IMR-90 (cell line): ENCODE results near the gene SRBD1. TPM values are rescaled to one million over a fixed set of nuclear protein-coding genes. Genes with fewer than 3 reads are reported as not detected.

Experiments used
- BHLHE40 ChIP-seq: fragments of 150-350 bp; IDR thresholded peaks from 2 replicates; pipeline ENCODE4 v1.6.1; 2016; ENCODE audit warnings: mild to moderate bottlenecking, low read depth, low read length
- CEBPB ChIP-seq: IDR thresholded peaks from 2 replicates; pipeline ENCODE4 v1.6.1; 2012; ENCODE audit warnings: low read depth, low read length, improper control_type of control experiment
- MAFK ChIP-seq: IDR thresholded peaks from 2 replicates; pipeline ENCODE4 v1.6.1; 2012; ENCODE audit warnings: low read depth, low read length, improper control_type of control experiment
- MAZ ChIP-seq: IDR thresholded peaks from 2 replicates; pipeline ENCODE4 v1.6.1; 2012; ENCODE audit warnings: low read depth, mild to moderate bottlenecking, low read length, improper control_type of control experiment, moderate library complexity, borderline replicate concordance
- SMC3 ChIP-seq: fragments of 150-350 bp; IDR thresholded peaks from 2 replicates; pipeline ENCODE4 v1.6.1; 2016; ENCODE audit warnings: low read depth, mild to moderate bottlenecking, antibody characterized with exemption, low read length, moderate library complexity
- polyA plus RNA-seq, 3 experiments: library from polyadenylated mRNA; depleted of rRNA; stranded (reverse); fragments of >200 nt; gene quantifications; 2 replicates each; pipeline ENCODE4 v1.2.3, GENCODE V29; 2012; ENCODE audit warnings: low replicate concordance in 1 of 3
- total RNA-seq: library from RNA; depleted of rRNA; stranded (reverse); fragments of >200 nt; gene quantifications from 2 replicates; pipeline ENCODE4 v1.2.3, GENCODE V29; 2012

The SRBD1 gene
- total and polyA plus RNA-seq, 2 of the 4 experiments (the other 2 are of a cell fraction), result 3.5 to 14.7 TPM

DNA sequence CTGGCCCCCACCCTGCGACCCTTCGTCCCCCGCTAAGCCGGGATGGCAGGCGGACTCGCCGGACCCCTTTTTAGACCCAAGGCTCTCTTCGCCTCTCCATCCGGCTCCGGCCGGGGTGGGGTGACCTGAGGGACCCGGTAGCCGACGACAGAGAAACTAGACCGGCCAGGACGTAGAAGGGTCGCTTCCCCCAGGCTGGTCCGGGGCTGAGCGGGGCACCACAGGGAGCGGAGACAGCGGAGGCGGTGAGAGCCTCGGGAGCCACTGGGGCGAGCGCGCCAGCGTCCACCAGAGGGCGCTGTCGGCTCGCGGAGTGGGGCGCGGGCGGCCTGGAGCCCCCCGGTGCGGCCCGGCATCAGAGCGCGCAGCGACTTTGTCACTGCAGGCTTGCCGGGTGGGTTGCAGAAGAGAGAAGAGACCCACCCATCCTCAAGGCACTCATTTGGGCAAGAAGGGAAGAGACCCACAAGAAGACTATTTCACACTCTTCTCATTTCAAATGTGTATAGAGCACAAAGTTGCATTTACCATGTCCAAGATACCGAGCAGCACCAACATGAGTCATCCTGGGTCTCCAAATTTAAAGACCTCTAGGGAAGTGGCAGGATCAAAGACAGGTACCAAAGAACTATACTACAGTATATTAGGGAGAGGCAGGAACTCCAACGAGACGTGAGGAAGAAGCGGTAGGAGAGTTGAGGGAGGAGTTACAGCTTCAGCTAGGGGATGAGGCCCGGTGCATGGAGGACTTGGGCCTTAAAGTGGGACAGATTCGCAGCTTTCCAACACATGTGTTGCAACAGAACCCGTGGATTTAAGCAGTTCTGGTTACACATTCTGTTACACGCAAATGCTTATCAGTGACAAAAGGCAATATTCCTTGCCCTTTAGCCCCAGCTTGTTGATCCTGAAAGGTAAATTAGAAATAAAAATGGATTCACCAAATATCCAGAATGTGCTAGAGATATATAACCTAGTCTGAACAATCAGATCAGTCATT lies 32.8 kb upstream of the SRBD1 start (continued):
- TF ChIP-seq CEBPB (no peak), MAFK (no peak), SMC3 (peak; percentile 98), MAZ (peak; percentile 44; the same call in 1 of the 2 replicates), BHLHE40 (no peak)
